Esophagus squamous epithelium (tissue), 5 donors: ENCODE results near the gene IFT27. TPM values are rescaled to one million over a fixed set of nuclear protein-coding genes. Genes with fewer than 3 reads are reported as not detected.
"Not testable (repeated sequence)": the region's sequence is repeated elsewhere in the genome, so short reads cannot be mapped to it uniquely, and the experiment has no call there.

Experiments
- DNase-seq: peaks from one replicate; lab custom pipeline; 2025; lab: John Stamatoyannopoulos, UW
- H3K27ac ChIP-seq, 4 donors: fragments of 200-600 bp; sonication (generic); one replicate each; pipeline ENCODE4 v1.5.1; 2016 to 2019; ENCODE audit warnings: mild to moderate bottlenecking in 1 of 4
- H3K27me3 ChIP-seq, 4 donors: fragments of 200-600 bp; sonication (generic); 1 replicate in 3 of 4; 2 replicates in 1 of 4; pipeline versions ENCODE4 v1.5.1 to v1.6.0; 2017 to 2021; ENCODE audit warnings: antibody characterized with exemption in 1 of 4
- H3K36me3 ChIP-seq, 3 donors: fragments of 200-600 bp; sonication (generic); one replicate each; pipeline ENCODE4 v1.5.1; 2016 to 2019
- H3K4me1 ChIP-seq, 3 donors: fragments of 200-600 bp; sonication (generic); one replicate each; pipeline ENCODE4 v1.5.1; 2017 to 2019
- H3K4me3 ChIP-seq, 4 donors: fragments of 200-600 bp; sonication (generic); 1 replicate in 3 of 4; 2 replicates in 1 of 4; pipeline ENCODE4 v1.5.1; 2016 to 2019; ENCODE audit warnings: mild to moderate bottlenecking in 2 of 4, moderate library complexity in 1 of 4
- H3K9me3 ChIP-seq, 3 donors: fragments of 200-600 bp; sonication (generic); one replicate each; pipeline ENCODE4 v1.5.1; 2016 to 2019
- CTCF ChIP-seq, 6 experiments: fragments of 450-650 bp in 4 of 6; fragments of 200-600 bp in 2 of 6; sonication (generic) in 2 of 6; IDR thresholded peaks; one replicate each; pipeline ENCODE4 v1.5.1; 2016 to 2019; ENCODE audit warnings: antibody characterized with exemption in 6 of 6, mild to moderate bottlenecking in 4 of 6, moderate library complexity in 4 of 6
- POLR2A ChIP-seq, 4 donors: fragments of 450-650 bp; IDR thresholded peaks; one replicate each; pipeline ENCODE4 v1.6.1; 2017; ENCODE audit warnings: antibody characterized with exemption in 4 of 4, mild to moderate bottlenecking in 4 of 4, moderate library complexity in 3 of 4
- WGBS, 2 donors: methylation state at CpG; one replicate each; pipeline ENCODE4 v1.1.5; 2018; 5-methylcytosine and 5-hydroxymethylcytosine counted together
- intact Hi-C: fragments of 100-400 bp; cut with DNase I; formaldehyde crosslinking; loops from one replicate; pipeline ENCODE4 v1.15.0; 2022
- total RNA-seq, 4 donors: library from RNA; depleted of rRNA; stranded (reverse); fragments of >200 nt; gene quantifications; one replicate each; pipeline ENCODE4 v1.1.0, GENCODE V29; 2016
- donor health status: DM: yes; HTN: yes; CAD: no.

The IFT27 gene
- total RNA-seq, 4 donors from 2014 or later, result 6.1 to 9.5 (median 8.1) TPM

- H3K4me1 ChIP-seq, result peaks cover 0 to 27% (median 13%) of the 10 kb centered on the region in 3 donors
- no peak overlapping the region for H3K27ac ChIP-seq
- no peak overlapping the region for H3K4me3 ChIP-seq
- no peak for DNase-seq
- TF ChIP-seq POLR2A (IDR thresholded peaks at IDR 0.05) (no peak), CTCF (IDR thresholded peaks at IDR 0.05) (no peak)
- intact Hi-C loops, result no loop called here
- no peaks in the 10 kb centered on the region for H3K36me3 ChIP-seq
- H3K27me3 ChIP-seq, result peaks cover 0 to 70% (median 0%) of the 10 kb centered on the region in 4 donors
- no peaks in the 10 kb centered on the region for H3K9me3 ChIP-seq
- WGBS, 2 donors, result 80 to 83% methylated on average over 3 of the region's 3 CpGs
Observed at GRCh38 chr22:36733271-36733670, 42.6 kb downstream of the IFT27 start.

- Histone ChIP-seq H3K4me3 (no peak overlapping the region), H3K4me1 (peaks cover 0 to 20% (median 9%) of the 10 kb centered on the region in 3 donors), H3K27me3 (peaks cover 0 to 66% (median 0%) of the 10 kb centered on the region in 4 donors), H3K36me3 (no peaks in the 10 kb centered on the region), H3K9me3 (no peaks in the 10 kb centered on the region), H3K27ac (no peak overlapping the region)
- TF ChIP-seq CTCF (IDR thresholded peaks at IDR 0.05) (no peak), POLR2A (IDR thresholded peaks at IDR 0.05) (no peak)
- WGBS, 2 donors, result 67% methylated on average over 1 of the region's 1 CpG
- intact Hi-C loops, result no loop called here
- DNase-seq, result no peak
Observed at GRCh38 chr22:36732609-36733008, 43.3 kb downstream of the IFT27 start.

- H3K27me3 ChIP-seq, result peaks cover 0 to 68% (median 0%) of the 10 kb centered on the region in 4 donors
- TF ChIP-seq CTCF (IDR thresholded peaks at IDR 0.05) (no peak), POLR2A (IDR thresholded peaks at IDR 0.05) (no peak)
- no peaks in the 10 kb centered on the region for H3K9me3 ChIP-seq
- H3K36me3 ChIP-seq, result no peaks in the 10 kb centered on the region
- H3K4me1 ChIP-seq, result peaks cover 0 to 13% (median 2%) of the 10 kb centered on the region in 3 donors
- WGBS, 2 donors, result 85 to 87% methylated on average over 5 of the region's 5 CpGs
- intact Hi-C loops, result no loop called here
- H3K27ac ChIP-seq, result no peak overlapping the region
- no peak for DNase-seq
- H3K4me3 ChIP-seq, result no peak overlapping the region
Observed at GRCh38 chr22:36731916-36732315, 44.0 kb downstream of the IFT27 start.

GRCh38 chr22:36731321-36731720, 44.6 kb downstream of the IFT27 start:
- H3K9me3 ChIP-seq, intact Hi-C loops, DNase-seq, H3K27ac ChIP-seq, H3K4me3 ChIP-seq, H3K4me1 ChIP-seq, H3K36me3 ChIP-seq: not testable (repeated sequence)
- WGBS, 2 donors, result 63 to 87% methylated on average over 1 to 6 of the region's 6 CpGs
- peaks cover 0 to 67% (median 0%) of the 10 kb centered on the region in 4 donors for H3K27me3 ChIP-seq

GRCh38 chr22:36730176-36730858, 45.6 kb downstream of the IFT27 start:
- H3K27ac ChIP-seq, result no peak overlapping the region
- TF ChIP-seq CTCF (IDR thresholded peaks at IDR 0.05), result no peak
- TF ChIP-seq POLR2A (IDR thresholded peaks at IDR 0.05), result no peak
- intact Hi-C loops, result no loop called here
- no peaks in the 10 kb centered on the region for H3K36me3 ChIP-seq
- peaks cover 0 to 72% (median 0%) of the 10 kb centered on the region in 4 donors for H3K27me3 ChIP-seq
- WGBS, 2 donors, result 85 to 87% methylated on average over 8 to 19 of the region's 19 CpGs
- H3K9me3 ChIP-seq, result no peaks in the 10 kb centered on the region
- no peak overlapping the region for H3K4me3 ChIP-seq
- DNase-seq, result no peak
- peaks cover 0 to 8% (median 0%) of the 10 kb centered on the region in 3 donors for H3K4me1 ChIP-seq
